Activated naive CD8-positive, alpha-beta T cell treated with anti-CD3 and anti-CD28 coated beads for 36 hours (primary cell): ENCODE data around the gene PLXNA3. TPM values are rescaled to one million over a fixed set of nuclear protein-coding genes. Genes with fewer than 3 reads are reported as not detected.

Experiments used
- DNase-seq: peaks from one replicate; pipeline ENCODE4 v3.0.0; 2021
- H3K27ac Mint-ChIP-seq: one replicate; pipeline ENCODE4 v1.8.0; 2022; ENCODE audit warnings: mild to moderate bottlenecking, moderate library complexity, mixed read lengths
- H3K27me3 Mint-ChIP-seq: one replicate; pipeline ENCODE4 v1.8.0; 2022; ENCODE audit warnings: mild to moderate bottlenecking, mixed read lengths
- H3K36me3 Mint-ChIP-seq: one replicate; pipeline ENCODE4 v1.8.0; 2021; ENCODE audit warnings: mild to moderate bottlenecking, mixed read lengths
- H3K4me1 Mint-ChIP-seq: one replicate; pipeline ENCODE4 v1.8.0; 2021; ENCODE audit warnings: mixed read lengths
- H3K4me3 Mint-ChIP-seq: one replicate; pipeline ENCODE4 v1.8.0; 2022; ENCODE audit warnings: mild to moderate bottlenecking, moderate library complexity, mixed read lengths
- H3K9me3 Mint-ChIP-seq: one replicate; pipeline ENCODE4 v1.8.0; 2022; ENCODE audit warnings: mixed read lengths
- total RNA-seq, 2 experiments: library from RNA; stranded (reverse); gene quantifications; one replicate each; pipeline ENCODE4 v1.2.3, GENCODE V29; 2021

The PLXNA3 gene
- total RNA-seq, 2 experiments from 2014 or later, result 22.3 to 23.1 TPM

- Mint-ChIP-seq H3K4me1 (peaks cover 14% of the 10 kb centered on the region), H3K36me3 (peaks cover 2% of the 10 kb centered on the region), H3K4me3 (peak overlapping the region; percentile 7), H3K27ac (peak overlapping the region; percentile 12), H3K9me3 (no peaks in the 10 kb centered on the region), H3K27me3 (no peaks in the 10 kb centered on the region)
- peak; percentile 60 for DNase-seq
Measured at GRCh38 chrX:154526901-154527675, 69.0 kb downstream of the PLXNA3 start.

Other genes starting within 250 kb of the PLXNA3 start
- not detected for gene OPN1MW2, start 238.5 kb upstream of the PLXNA3 start, total RNA-seq
- gene OPN1MW3, start 200.7 kb upstream of the PLXNA3 start, total RNA-seq, result not detected
- gene TEX28, start 163.2 kb upstream of the PLXNA3 start, total RNA-seq, result not detected
- gene TKTL1, start 162.5 kb upstream of the PLXNA3 start, total RNA-seq, result 1 to 10 TPM in 1 of 2 experiments, under 1 TPM in 1; 0.72 to 1.1 TPM
- 100 to 1,000 TPM; 694 to 696 TPM for gene FLNA, start 83.6 kb upstream of the PLXNA3 start, total RNA-seq
- gene EMD, start 79.0 kb upstream of the PLXNA3 start, total RNA-seq, result 100 to 1,000 TPM; 110 to 112 TPM
- gene RPL10, start 59.9 kb upstream of the PLXNA3 start, total RNA-seq, result 1,000 to 10,000 TPM; 2,967 to 3,168 TPM
- 10 to 100 TPM; 12.4 to 12.7 TPM for gene DNASE1L1, start 49.0 kb upstream of the PLXNA3 start, total RNA-seq
- gene TAFAZZIN, start 46.7 kb upstream of the PLXNA3 start, total RNA-seq, result 10 to 100 TPM; 35.1 to 35.8 TPM
- gene ATP6AP1, start 29.6 kb upstream of the PLXNA3 start, total RNA-seq, result 10 to 100 TPM; 25.1 to 25.3 TPM
- 10 to 100 TPM; 66.3 to 68.4 TPM for gene GDI1, start 21.1 kb upstream of the PLXNA3 start, total RNA-seq
- 10 to 100 TPM; 45.3 to 46.4 TPM for gene FAM50A, start 14.1 kb upstream of the PLXNA3 start, total RNA-seq
- 10 to 100 TPM; 65.1 to 72.4 TPM for gene LAGE3, start 21.0 kb downstream of the PLXNA3 start, total RNA-seq
- 10 to 100 TPM; 53.2 to 54.7 TPM for gene UBL4A, start 28.3 kb downstream of the PLXNA3 start, total RNA-seq
- gene SLC10A3, start 32.3 kb downstream of the PLXNA3 start, total RNA-seq, result 10 to 100 TPM; 18.0 to 19.0 TPM
- gene FAM3A, start 58.0 kb downstream of the PLXNA3 start, total RNA-seq, result 10 to 100 TPM; 26.8 to 27.3 TPM
- gene G6PD, start 88.6 kb downstream of the PLXNA3 start, total RNA-seq, result 10 to 100 TPM; 89.9 to 92.4 TPM
- gene IKBKG, start 89.3 kb downstream of the PLXNA3 start, total RNA-seq, result 10 to 100 TPM; 31.1 to 32.5 TPM
- gene CTAG1A, start 126.9 kb downstream of the PLXNA3 start, total RNA-seq, result not detected
- gene CTAG1B, start 161.0 kb downstream of the PLXNA3 start, total RNA-seq, result not detected
- gene CTAG2, start 195.3 kb downstream of the PLXNA3 start, total RNA-seq, result 10 to 100 TPM; 37.2 to 39.6 TPM